ENCODE data around the gene OR4C5. TPM values are rescaled to one million over a fixed set of nuclear protein-coding genes. Genes with fewer than 3 reads are reported as not detected.
"Not testable (repeated sequence)": the region's sequence is repeated elsewhere in the genome, so short reads cannot be mapped to it uniquely, and the experiment has no call there.

Gene OR4C5
- polyA plus RNA-seq, 4 donors: not detected

DNA sequence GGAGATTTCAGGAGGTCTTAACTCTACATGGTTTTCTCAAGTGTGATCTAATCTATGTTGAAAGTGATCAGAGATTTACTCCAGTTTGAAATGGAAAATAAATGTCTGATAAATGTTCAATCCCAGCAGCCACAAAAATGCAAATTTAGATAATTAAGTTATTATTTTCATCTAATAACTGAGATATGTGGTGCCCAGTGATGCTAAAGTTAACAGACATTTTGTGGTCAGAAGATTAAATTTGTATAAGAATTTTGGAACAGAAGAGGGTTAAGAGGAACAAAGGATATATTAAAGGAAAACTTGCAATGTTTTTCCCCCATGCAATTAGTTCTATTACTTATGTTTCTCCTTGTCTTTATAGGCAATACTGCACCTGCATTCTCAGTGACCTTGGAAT is 41.6 kb downstream of the OR4C5 start, which contains the start of gene OR4C3:
OR4C3 (plus strand) TSS at position 301 of the 400 bp plus-strand sequence. CDS start 102 bp downstream, outside the sequence.
- H3K36me3 ChIP-seq (ENCODE audit: control insufficient read depth in 3 of 3, insufficient read depth in 2 of 3, low read depth in 1 of 3, low read length in 3 of 3); DNase-seq; H3K4me3 ChIP-seq (ENCODE audit: low read depth in 1 of 3, low read length in 3 of 3); H3K27me3 ChIP-seq (ENCODE audit: control insufficient read depth in 3 of 3, insufficient read depth in 3 of 3, low read length in 3 of 3); H3K27ac ChIP-seq (ENCODE audit: low read depth in 1 of 3, low read length in 2 of 3); FAIRE-seq; H3K4me1 ChIP-seq (ENCODE audit: control insufficient read depth in 3 of 3, insufficient read depth in 2 of 3, low read depth in 1 of 3, low read length in 2 of 3); H3K9me3 ChIP-seq (ENCODE audit: control insufficient read depth in 2 of 2, insufficient read depth in 1 of 2, low read depth in 1 of 2, low read length in 1 of 2): not testable (repeated sequence)

DNA sequence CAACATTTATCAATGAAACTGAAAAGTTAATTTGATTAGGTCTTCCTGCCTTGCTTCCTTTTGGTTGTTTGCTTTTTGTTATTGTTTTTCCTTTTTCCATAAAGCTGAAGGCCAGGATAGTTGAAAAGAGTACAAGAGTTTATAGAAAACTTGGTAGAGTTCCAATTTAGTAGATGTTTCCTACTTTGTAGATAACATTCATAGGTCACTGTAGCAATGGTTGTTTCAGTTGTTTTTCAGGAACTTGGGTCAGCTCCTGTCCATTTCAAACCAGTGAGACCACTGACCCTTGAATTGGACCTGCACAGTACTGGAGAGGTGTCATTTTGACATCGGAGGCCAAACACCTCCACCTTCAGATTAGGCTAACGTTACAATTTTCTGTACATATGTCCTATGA is 46.5 kb downstream of the OR4C5 start:
- H3K9me3 ChIP-seq (ENCODE audit: control insufficient read depth in 2 of 2, insufficient read depth in 1 of 2, low read depth in 1 of 2, low read length in 1 of 2): peaks cover 0 to 18% of the 10 kb centered on the region in 2 donors
- H3K36me3 ChIP-seq (ENCODE audit: control insufficient read depth in 3 of 3, insufficient read depth in 2 of 3, low read depth in 1 of 3, low read length in 3 of 3); H3K4me3 ChIP-seq (ENCODE audit: low read depth in 1 of 3, low read length in 3 of 3); H3K4me1 ChIP-seq (ENCODE audit: control insufficient read depth in 3 of 3, insufficient read depth in 2 of 3, low read depth in 1 of 3, low read length in 2 of 3); H3K27me3 ChIP-seq (ENCODE audit: control insufficient read depth in 3 of 3, insufficient read depth in 3 of 3, low read length in 3 of 3); DNase-seq; H3K27ac ChIP-seq (ENCODE audit: low read depth in 1 of 3, low read length in 2 of 3); FAIRE-seq: not testable (repeated sequence)
- WGBS, 3 donors: 67 to 88% (median 81%) methylated on average over 2 of the region's 2 CpGs

Other genes with a start within 250 kb of the OR4C5 start
- gene OR4B1, start 149.7 kb downstream of the OR4C5 start, polyA plus RNA-seq: not detected
- gene OR4X2, start 121.4 kb downstream of the OR4C5 start, polyA plus RNA-seq: not detected
- gene OR4X1, start 102.6 kb downstream of the OR4C5 start, polyA plus RNA-seq: not detected
- not detected for gene OR4S1, start 60.2 kb downstream of the OR4C5 start, polyA plus RNA-seq
- gene OR4C3, start 41.5 kb downstream of the OR4C5 start, polyA plus RNA-seq: not detected
- not detected for gene OR4A47, start 122.3 kb upstream of the OR4C5 start, polyA plus RNA-seq

All from small intestine (tissue), 7 donors.